Keratinocyte (primary cell): Measurements from ENCODE around the gene TNNT1. TPM values are rescaled to one million over a fixed set of nuclear protein-coding genes. Genes with fewer than 3 reads are reported as not detected.

Source experiments
- DNase-seq: peaks from one replicate; pipeline ENCODE4 v3.0.0-alpha.2; 2011; ENCODE audit warnings: low read depth, missing footprints, low spot score
- FAIRE-seq: peaks from 2 replicates; lab custom pipeline; 2011; peaks lifted over from hg19 to GRCh38; lab: Jason Lieb, UNC
- H2AFZ ChIP-seq: 2 replicates; pipeline ENCODE4 v1.6.0; 2012; ENCODE audit warnings: low read length, control low read depth, inconsistent platforms; ENCODE audit not compliant: control insufficient read depth
- H3K27ac ChIP-seq: 2 replicates; pipeline ENCODE4 v1.5.1; 2011; ENCODE audit warnings: low read length; ENCODE audit not compliant: control insufficient read depth, insufficient read depth
- H3K27me3 ChIP-seq: 3 replicates; pipeline ENCODE4 v1.6.0; 2011; ENCODE audit warnings: low read length; ENCODE audit not compliant: control insufficient read depth, insufficient read depth; ENCODE audit errors: extremely low read depth
- H3K36me3 ChIP-seq, 2 experiments: 2 replicates in 1 of 2; 3 replicates in 1 of 2; pipeline ENCODE4 v1.5.1; 2011; ENCODE audit warnings: low read length in 2 of 2, mild to moderate bottlenecking in 1 of 2; ENCODE audit not compliant: control insufficient read depth in 2 of 2, insufficient read depth in 2 of 2; ENCODE audit errors: extremely low read depth in 1 of 2
- H3K4me1 ChIP-seq: 3 replicates; pipeline ENCODE4 v1.5.1; 2011; ENCODE audit warnings: low read length; ENCODE audit not compliant: control insufficient read depth, insufficient read depth; ENCODE audit errors: extremely low read depth
- H3K4me2 ChIP-seq: 3 replicates; pipeline ENCODE4 v1.6.0; 2011; ENCODE audit warnings: low read depth, low read length; ENCODE audit not compliant: control insufficient read depth, insufficient read depth; ENCODE audit errors: extremely low read depth
- H3K4me3 ChIP-seq, 3 experiments: fragments of 200-600 bp in 1 of 3; sonication (generic) in 1 of 3; 2 replicates in 2 of 3; 3 replicates in 1 of 3; pipeline ENCODE4 v1.5.1; 2011 to 2016; ENCODE audit warnings: low read length in 3 of 3, mild to moderate bottlenecking in 3 of 3, control low read depth in 2 of 3, inconsistent platforms in 1 of 3, low read depth in 1 of 3, mixed read lengths in 1 of 3, mixed run types in 1 of 3, moderate library complexity in 1 of 3; ENCODE audit not compliant: control insufficient read depth in 2 of 3, insufficient read depth in 2 of 3; ENCODE audit errors: extremely low read depth in 1 of 3
- H3K79me2 ChIP-seq: 2 replicates; pipeline ENCODE4 v1.6.0; 2012; ENCODE audit warnings: low read length; ENCODE audit not compliant: control insufficient read depth, insufficient read depth
- H3K9ac ChIP-seq: 3 replicates; pipeline ENCODE4 v1.6.0; 2011; ENCODE audit warnings: low read length; ENCODE audit not compliant: control insufficient read depth, insufficient read depth; ENCODE audit errors: extremely low read depth
- H3K9me1 ChIP-seq: 3 replicates; pipeline ENCODE4 v1.6.0; 2011; ENCODE audit warnings: low read length; ENCODE audit not compliant: control insufficient read depth, insufficient read depth; ENCODE audit errors: extremely low read depth
- H3K9me3 ChIP-seq: 2 replicates; pipeline ENCODE4 v1.5.1; 2012; ENCODE audit warnings: low read depth, low read length; ENCODE audit not compliant: control insufficient read depth
- H4K20me1 ChIP-seq: 3 replicates; pipeline ENCODE4 v1.6.0; 2011; ENCODE audit warnings: low read length; ENCODE audit not compliant: control insufficient read depth, insufficient read depth; ENCODE audit errors: extremely low read depth
- EZH2 ChIP-seq: IDR thresholded peaks from one replicate; pipeline ENCODE4 v1.6.1; 2012; ENCODE audit warnings: inconsistent platforms, mild to moderate bottlenecking, low read length, moderate library complexity
- dilution Hi-C: fragments of 300-500 bp; cut with MboI; formaldehyde crosslinking; loops from one replicate; pipeline ENCODE4 v1.7.0; 2020; ENCODE audit warnings: low sequenced_read_pairs; ENCODE audit not compliant: extremely low pct_ligation_motif_present
- polyA plus RNA-seq, 5 experiments: library from polyadenylated mRNA; depleted of rRNA in 3 of 5; stranded (reverse) in 3 of 5; stranded (forward) in 1 of 5; unstranded in 1 of 5; fragments of >200 nt; gene quantifications; 1 replicate in 1 of 5; 2 replicates in 3 of 5; 3 replicates in 1 of 5; pipeline versions ENCODE4 v1.2.1 to v1.2.3, GENCODE V29; 2011 to 2012; ENCODE audit warnings: missing spikeins in 2 of 5, low read depth in 1 of 5, low replicate concordance in 1 of 5
- TF ChIP-seq, protein P1 (sequence below), 3 experiments: IDR thresholded peaks in 1 of 3; conservative IDR thresholded peaks in 1 of 3; optimal IDR thresholded peaks in 1 of 3; 2 replicates in 2 of 3; 3 replicates in 1 of 3; pipeline versions ENCODE3 to v1.5.1; 2011; ENCODE audit warnings: low read length in 3 of 3, mild to moderate bottlenecking in 3 of 3, moderate library complexity in 2 of 3, control low read depth in 1 of 3, inconsistent platforms in 1 of 3; ENCODE audit not compliant: insufficient read depth in 2 of 3; ENCODE audit errors: extremely low read depth in 1 of 3

The TNNT1 gene
- polyA plus RNA-seq, 1 donor (not counting 4 experiments of a cell fraction or from before 2014, with no cell fraction given): 99.6 TPM

DNA sequence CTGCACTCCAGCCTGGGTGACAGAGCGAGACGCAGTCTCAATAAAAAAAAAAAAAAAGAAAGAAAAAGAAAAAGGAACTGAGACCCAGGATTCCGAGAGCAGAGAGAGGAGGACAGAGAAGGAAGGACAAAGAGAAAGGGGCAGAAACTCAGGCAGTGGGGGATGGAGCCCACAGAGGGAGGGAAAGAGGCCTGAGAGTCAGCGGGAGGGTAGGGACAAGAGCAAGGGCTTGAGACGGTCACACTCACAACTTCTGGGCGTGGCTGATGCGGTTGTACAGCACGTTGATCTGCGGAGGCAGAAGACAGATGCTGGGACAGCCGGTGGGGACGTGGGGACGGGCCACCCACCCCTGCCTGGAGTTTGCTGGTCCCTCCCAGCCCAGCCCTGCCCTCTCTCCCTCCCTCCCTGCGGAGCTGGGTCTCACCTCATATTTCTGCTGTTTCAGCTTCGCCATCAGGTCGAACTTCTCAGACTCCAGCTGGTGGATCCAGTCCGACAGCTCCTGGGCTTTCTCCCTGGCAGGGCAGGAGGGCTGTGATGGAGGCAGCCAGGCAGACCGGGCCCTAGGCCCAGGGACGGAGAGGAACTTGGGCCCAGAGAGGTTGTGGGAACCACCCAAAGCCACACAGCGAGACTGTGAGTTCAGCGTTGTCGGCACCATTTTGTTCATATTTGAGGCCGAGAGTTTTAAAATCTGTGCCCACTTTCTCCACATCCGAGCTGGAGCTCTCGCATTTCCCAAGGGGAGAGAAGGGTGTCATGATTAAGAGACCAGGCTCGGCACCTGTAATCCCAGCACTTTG is 15.2 kb downstream of the TNNT1 start:
- H3K9me3 ChIP-seq: no peaks in the 10 kb centered on the region
- no peaks in the 10 kb centered on the region for H3K27me3 ChIP-seq
- H3K36me3 ChIP-seq: peaks cover 0 to 13% of the 10 kb centered on the region in 2 experiments
- H3K4me3 ChIP-seq: no peak overlapping the region
- no peak overlapping the region for H3K27ac ChIP-seq
- DNase-seq (no peak), FAIRE-seq (no peak)
- H3K79me2 ChIP-seq: no peaks in the 10 kb centered on the region
- no peak overlapping the region for H3K9ac ChIP-seq
- TF ChIP-seq, protein P1, sequence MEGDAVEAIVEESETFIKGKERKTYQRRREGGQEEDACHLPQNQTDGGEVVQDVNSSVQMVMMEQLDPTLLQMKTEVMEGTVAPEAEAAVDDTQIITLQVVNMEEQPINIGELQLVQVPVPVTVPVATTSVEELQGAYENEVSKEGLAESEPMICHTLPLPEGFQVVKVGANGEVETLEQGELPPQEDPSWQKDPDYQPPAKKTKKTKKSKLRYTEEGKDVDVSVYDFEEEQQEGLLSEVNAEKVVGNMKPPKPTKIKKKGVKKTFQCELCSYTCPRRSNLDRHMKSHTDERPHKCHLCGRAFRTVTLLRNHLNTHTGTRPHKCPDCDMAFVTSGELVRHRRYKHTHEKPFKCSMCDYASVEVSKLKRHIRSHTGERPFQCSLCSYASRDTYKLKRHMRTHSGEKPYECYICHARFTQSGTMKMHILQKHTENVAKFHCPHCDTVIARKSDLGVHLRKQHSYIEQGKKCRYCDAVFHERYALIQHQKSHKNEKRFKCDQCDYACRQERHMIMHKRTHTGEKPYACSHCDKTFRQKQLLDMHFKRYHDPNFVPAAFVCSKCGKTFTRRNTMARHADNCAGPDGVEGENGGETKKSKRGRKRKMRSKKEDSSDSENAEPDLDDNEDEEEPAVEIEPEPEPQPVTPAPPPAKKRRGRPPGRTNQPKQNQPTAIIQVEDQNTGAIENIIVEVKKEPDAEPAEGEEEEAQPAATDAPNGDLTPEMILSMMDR (optimal IDR thresholded peaks at IDR 0.05 in 1 of 3, IDR thresholded peaks at IDR 0.05 in 1 of 3, conservative IDR thresholded peaks at IDR 0.05 in 1 of 3; ENCODE audit: extremely low read depth in 1 of 3, insufficient read depth in 2 of 3, low read length in 3 of 3): no peak
- TF ChIP-seq EZH2: no peak
- no peaks in the 10 kb centered on the region for H3K4me1 ChIP-seq
- H2AFZ ChIP-seq: no peak overlapping the region
- H3K9me1 ChIP-seq: no peaks in the 10 kb centered on the region
- H4K20me1 ChIP-seq: no peaks in the 10 kb centered on the region
- dilution Hi-C loops: no loop called here
- H3K4me2 ChIP-seq: no peak overlapping the region

DNA sequence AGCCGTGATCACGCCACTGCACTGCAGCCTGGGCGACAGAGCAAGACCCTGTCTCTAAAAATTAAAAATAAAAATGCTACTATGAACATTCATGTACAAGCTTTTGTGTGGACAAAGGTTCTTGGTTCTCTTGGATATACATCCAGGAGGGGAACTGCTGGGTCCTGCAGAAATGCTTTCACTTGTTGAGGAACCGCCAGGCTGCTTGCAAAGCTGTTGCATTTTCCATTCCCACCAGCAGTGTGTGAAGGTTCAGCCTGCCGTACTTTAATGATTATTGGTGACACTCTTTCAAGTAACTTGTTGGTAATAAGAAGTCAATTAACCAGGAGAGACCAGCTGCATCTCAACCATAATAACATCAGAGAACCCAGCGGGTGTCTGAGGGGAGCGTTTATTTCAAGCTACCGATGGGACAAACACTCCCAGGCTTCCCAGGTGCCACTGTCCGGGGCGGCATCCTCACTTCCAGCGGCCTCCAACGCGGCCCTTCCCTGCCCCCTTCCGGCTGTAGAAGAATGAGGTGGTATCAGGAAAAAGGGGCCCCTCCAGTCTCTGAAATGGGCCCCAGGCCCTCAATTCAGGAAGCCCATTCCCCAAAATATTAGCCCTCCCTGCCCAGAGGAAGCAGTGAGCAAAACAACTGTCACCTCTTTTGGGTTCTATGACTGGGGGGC is 16.4 kb downstream of the TNNT1 start:
- H3K4me3 ChIP-seq: no peak overlapping the region
- no peaks in the 10 kb centered on the region for H4K20me1 ChIP-seq
- H3K9me1 ChIP-seq: no peaks in the 10 kb centered on the region
- no peak overlapping the region for H3K9ac ChIP-seq
- FAIRE-seq (no peak), DNase-seq (no peak)
- no peak overlapping the region for H2AFZ ChIP-seq
- no peaks in the 10 kb centered on the region for H3K9me3 ChIP-seq
- H3K4me1 ChIP-seq: no peaks in the 10 kb centered on the region
- no peak overlapping the region for H3K4me2 ChIP-seq
- TF ChIP-seq, protein P1 (optimal IDR thresholded peaks at IDR 0.05 in 1 of 3, IDR thresholded peaks at IDR 0.05 in 1 of 3, conservative IDR thresholded peaks at IDR 0.05 in 1 of 3; ENCODE audit: extremely low read depth in 1 of 3, insufficient read depth in 2 of 3, low read length in 3 of 3): no peak
- TF ChIP-seq EZH2: no peak
- H3K79me2 ChIP-seq: no peaks in the 10 kb centered on the region
- H3K27me3 ChIP-seq: no peaks in the 10 kb centered on the region
- H3K36me3 ChIP-seq: peaks cover 0 to 13% of the 10 kb centered on the region in 2 experiments
- H3K27ac ChIP-seq: no peak overlapping the region
- dilution Hi-C loops: no loop called here
